ENCODE data around the gene PPM1L.

PPM1L gene

DNA sequence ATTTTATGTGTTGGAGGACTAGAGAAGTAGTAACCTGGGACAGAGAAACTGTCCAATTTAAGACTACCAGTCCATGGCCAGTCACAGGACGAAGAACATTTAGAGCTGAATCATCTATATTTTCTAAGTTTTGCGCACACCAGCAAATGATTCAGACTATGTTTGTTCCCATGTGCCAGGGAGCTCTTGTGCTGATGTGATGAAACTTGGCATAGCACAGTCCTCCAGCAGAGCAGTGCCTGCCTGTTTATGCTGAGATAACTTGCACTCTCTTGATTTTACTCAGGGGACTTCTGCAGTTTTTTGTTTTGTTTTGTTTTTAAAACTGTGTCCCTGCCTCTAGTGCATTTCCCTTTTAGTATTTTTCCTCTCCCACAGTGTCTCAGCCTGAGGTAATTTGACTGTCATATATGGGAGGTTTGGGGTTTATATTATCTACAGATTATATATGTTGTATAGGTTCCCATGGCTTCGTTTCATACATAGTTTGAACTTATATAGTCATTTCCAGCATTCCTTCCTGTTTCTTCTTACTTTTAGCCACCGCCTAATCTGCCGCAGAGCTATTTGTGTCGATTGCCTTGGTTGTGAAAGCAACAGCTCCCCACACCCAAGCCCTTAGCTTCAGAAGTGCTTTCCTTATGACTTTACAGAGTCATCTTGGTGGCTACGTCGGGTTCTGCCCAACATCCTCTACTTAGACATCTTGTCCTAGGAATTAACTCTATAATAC is 45.5 kb downstream of the PPM1L start:
- TF ChIP-seq, protein P1, sequence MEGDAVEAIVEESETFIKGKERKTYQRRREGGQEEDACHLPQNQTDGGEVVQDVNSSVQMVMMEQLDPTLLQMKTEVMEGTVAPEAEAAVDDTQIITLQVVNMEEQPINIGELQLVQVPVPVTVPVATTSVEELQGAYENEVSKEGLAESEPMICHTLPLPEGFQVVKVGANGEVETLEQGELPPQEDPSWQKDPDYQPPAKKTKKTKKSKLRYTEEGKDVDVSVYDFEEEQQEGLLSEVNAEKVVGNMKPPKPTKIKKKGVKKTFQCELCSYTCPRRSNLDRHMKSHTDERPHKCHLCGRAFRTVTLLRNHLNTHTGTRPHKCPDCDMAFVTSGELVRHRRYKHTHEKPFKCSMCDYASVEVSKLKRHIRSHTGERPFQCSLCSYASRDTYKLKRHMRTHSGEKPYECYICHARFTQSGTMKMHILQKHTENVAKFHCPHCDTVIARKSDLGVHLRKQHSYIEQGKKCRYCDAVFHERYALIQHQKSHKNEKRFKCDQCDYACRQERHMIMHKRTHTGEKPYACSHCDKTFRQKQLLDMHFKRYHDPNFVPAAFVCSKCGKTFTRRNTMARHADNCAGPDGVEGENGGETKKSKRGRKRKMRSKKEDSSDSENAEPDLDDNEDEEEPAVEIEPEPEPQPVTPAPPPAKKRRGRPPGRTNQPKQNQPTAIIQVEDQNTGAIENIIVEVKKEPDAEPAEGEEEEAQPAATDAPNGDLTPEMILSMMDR (IDR thresholded peaks at IDR 0.05): no peak
- Histone ChIP-seq H3K4me3 (peak overlapping the region; percentile 38), H3K27ac (peak overlapping the region; percentile 86 to 87)
- peak; percentile 83 for DNase-seq (ENCODE audit: low spot score)

DNA sequence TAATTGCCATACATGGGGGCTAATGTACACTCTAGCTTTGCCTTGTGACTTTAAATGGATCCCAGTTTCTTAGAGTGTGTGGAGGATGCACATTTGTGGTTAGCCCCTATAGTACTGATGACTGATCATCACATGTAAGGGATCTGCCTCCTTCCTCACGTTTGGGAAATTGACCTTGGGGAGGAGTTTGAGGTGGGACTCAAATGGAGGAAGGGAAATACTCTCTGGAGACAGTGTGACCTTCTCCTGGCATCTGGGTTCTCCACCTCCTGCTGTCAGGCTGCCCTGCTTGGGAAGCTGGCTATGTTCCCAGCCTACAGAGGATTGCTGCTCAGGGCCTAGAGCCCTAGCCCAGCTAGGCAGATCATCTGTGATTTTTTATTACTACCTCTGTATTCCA is 48.7 kb downstream of the PPM1L start:
- H3K27ac ChIP-seq: peak overlapping the region; percentile 21 to 63
- no peak for DNase-seq (ENCODE audit: low spot score)
- TF ChIP-seq, protein P1 (IDR thresholded peaks at IDR 0.05): no peak

DNA sequence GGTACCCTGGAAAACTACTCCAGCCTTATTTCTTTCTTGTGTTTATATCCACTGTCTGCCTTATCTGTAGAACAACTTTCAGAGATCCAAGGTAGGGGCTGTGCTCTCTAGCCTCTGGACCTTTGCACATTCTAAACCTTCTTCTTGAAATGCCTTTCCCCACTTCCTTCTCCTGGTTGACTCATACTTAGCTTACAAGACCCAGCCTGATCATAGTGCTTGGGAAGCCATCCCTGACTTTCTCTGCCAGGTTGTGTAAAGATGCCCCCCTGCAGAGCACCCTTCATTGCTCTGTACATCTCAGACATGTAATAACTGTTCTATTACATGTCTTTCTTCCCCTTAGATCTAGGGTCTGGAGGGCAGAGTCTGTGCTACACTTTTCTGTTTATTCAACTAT is 50.1 kb downstream of the PPM1L start:
- DNase-seq (ENCODE audit: low spot score): no peak
- TF ChIP-seq, protein P1 (IDR thresholded peaks at IDR 0.05): no peak
- no peak overlapping the region for H3K27ac ChIP-seq

More for the DNA sequence above, 48.7 kb downstream of the PPM1L start:
- no peak overlapping the region for H3K4me3 ChIP-seq

DNA sequence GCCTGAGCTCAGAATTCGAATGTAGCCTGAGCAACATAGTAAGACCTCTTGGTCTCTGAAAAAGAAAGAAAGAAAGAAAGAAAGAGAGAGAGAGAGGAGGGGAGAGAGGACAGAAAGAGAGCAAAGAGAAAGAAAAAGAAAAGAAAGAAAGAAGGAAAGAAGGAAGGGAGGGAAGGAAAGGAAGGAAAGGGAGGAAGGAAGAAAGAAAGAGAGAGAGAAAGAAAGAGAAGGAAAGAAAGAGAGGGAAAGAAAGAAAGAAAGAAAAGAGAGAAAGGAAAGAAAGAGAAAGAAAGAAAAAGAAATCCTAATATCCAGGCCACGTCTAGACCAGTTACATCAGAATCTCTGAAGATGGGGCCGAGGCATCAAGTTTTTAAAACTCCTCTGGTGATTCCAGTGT is 50.7 kb downstream of the PPM1L start:
- DNase-seq (ENCODE audit: low spot score): no peak
- H3K27ac ChIP-seq: no peak overlapping the region
- TF ChIP-seq, protein P1 (IDR thresholded peaks at IDR 0.05): no peak
- H3K4me3 ChIP-seq: no peak overlapping the region

More for the DNA sequence above, 50.1 kb downstream of the PPM1L start:
- H3K4me3 ChIP-seq: no peak overlapping the region

DNA sequence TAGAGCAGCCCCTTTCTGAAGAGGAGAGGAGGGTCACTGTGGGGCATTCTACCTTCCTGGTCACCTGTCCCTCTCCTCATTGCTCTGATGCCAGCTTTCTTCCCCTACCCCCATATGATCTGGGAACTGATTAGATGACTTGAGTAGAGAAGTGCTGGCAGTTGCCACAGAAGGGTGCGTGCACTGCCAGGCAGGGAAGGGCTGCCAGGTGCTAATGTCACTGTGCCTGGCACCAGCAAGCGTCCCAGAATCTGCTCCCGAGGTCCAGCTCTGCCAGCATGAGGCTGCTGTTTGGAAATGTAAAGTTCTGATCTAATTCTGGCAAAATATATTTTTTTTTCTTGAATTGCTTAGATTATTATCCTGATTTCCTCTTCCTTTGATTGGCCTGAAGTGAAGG is 52.8 kb downstream of the PPM1L start:
- Histone ChIP-seq H3K4me3 (no peak overlapping the region), H3K27ac (peak overlapping the region; percentile 8 to 65)
- DNase-seq (ENCODE audit: low spot score): no peak
- TF ChIP-seq, protein P1 (IDR thresholded peaks at IDR 0.05): no peak

DNA sequence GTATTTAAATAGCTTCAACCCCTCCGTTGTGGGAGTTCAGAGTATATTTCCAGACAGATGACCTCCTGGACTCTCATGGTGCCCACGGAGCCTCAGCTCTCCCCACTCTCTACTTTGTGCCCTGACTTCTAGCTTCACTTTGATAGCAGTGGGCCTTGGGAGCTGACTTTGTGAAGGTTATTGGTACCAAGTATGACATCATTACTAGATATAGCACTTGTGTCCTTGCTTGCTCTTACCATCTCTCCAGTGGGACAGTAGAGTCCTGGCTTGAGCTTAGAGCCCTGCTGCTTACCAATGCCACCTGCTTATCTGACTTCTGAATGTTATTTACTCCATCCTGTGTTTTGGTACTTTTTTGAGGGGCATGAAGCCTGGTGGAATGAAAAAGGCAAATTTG is 53.4 kb downstream of the PPM1L start:
- Histone ChIP-seq H3K27ac (peak overlapping the region; percentile 65 to 84), H3K4me3 (no peak overlapping the region)
- no peak for DNase-seq (ENCODE audit: low spot score)
- TF ChIP-seq, protein P1 (IDR thresholded peaks at IDR 0.05): no peak
